Measurements from ENCODE around the gene FN3KRP.

DNA sequence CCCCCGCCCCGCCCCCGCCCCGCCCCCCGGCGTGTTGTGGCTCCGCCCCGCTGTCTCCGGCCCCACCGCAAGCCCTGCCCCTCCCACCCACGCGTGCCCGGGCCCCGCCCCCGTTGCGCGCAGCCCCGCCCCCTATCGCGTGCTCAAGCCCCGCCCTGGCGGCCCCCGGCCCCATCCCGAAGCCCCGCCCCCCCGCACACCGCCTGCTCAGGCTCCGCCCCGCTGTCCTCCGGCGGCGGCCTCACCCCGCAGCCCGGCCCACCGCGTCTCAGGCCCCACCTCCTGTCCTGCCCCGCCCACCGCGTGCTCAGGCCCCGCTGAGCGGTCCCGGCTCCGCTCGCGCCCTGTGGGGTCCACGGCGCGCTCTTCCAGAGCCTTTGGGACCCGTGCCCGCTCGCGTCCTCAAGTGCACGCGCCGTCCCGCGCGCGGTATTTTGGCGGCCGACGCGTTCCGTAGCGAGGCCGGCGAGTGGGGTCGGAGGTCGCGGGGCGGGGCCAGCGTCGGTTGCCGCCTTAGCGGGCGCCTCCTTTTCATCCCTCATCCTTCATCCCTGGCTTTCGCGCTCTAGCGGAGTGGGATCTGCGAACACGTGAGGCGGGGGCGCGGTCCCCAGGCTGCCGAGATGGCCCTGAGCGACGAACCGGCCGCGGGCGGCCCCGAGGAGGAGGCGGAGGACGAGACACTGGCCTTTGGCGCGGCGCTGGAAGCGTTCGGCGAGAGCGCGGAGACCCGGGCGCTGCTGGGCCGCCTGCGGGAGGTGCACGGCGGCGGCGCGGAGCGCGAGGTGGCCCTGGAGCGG lies 35.3 kb downstream of the FN3KRP start, which contains the start of gene TBCD:
- peak; percentile 37; the same call in 1 of the 2 replicates for TF ChIP-seq POLR2A (IDR thresholded peaks at IDR 0.05; ENCODE audit: low read depth, low read length)
- TF ChIP-seq POLR2AphosphoS5 (IDR thresholded peaks at IDR 0.05; ENCODE audit: low read depth, low read length), result no peak

Data from GM12892 (cell line).